K562 (cell line): ENCODE measurements around the gene AGO4. TPM values are rescaled to one million over a fixed set of nuclear protein-coding genes. Genes with fewer than 3 reads are reported as not detected.

Experiments used
- ATAC-seq: fragments of 200-7000 bp; cut with Tn5 transposase; 3 replicates; pipeline ENCODE4 v1.9.1; 2020; ENCODE audit warnings: moderate library complexity
- BruUV-seq: library from RNA; stranded (reverse); fragments of 400-500 nt; replicated peaks from 2 replicates; lab custom pipeline; 2021; lab: Mats Ljungman, UMichigan
- CTCF ChIA-PET: fragments of 300-600 bp; formaldehyde crosslinking; extraction: SDS; loops from one replicate; lab custom pipeline; 2021; ENCODE audit warnings: low intra/inter-chr PET ratio; lab: Yijun Ruan, JAX
- POLR2A ChIA-PET: fragments of 300-600, 350-650 bp; sonication (Branson Sonifier 250); formaldehyde crosslinking; extraction: SDS; loops from one replicate; lab custom pipeline; 2021; ENCODE audit warnings: antibody characterized with exemption, inconsistent platforms; lab: Yijun Ruan, JAX
- DNase-seq, 4 experiments: peaks; one replicate each; pipeline versions ENCODE4 v3.0.0 to v3.0.0-alpha.2; 2011 to 2018; ENCODE audit warnings: low spot score in 3 of 4, mixed read lengths in 3 of 4; ENCODE audit errors: extremely low read depth in 1 of 4
- FAIRE-seq: peaks from 2 replicates; lab custom pipeline; 2011; peaks lifted over from hg19 to GRCh38; lab: Jason Lieb, UNC
- H2AFZ ChIP-seq: 2 replicates; pipeline ENCODE4 v1.6.0; 2011; ENCODE audit warnings: low read depth, low read length, control low read depth, inconsistent platforms
- H3K27ac ChIP-seq: fragments of 200-600 bp; 3 replicates; pipeline ENCODE4 v1.8.0; 2011; ENCODE audit warnings: low read depth, mild to moderate bottlenecking, control low read depth, inconsistent platforms, low read length, moderate library complexity, mixed read lengths; ENCODE audit errors: extremely low read depth
- H3K27me3 ChIP-seq, 2 experiments: fragments of 300-600 bp in 1 of 2; 2 replicates in 1 of 2; 3 replicates in 1 of 2; pipeline versions ENCODE4 v1.6.0 to v1.8.0; 2011; ENCODE audit warnings: inconsistent platforms in 2 of 2, low read length in 2 of 2, mild to moderate bottlenecking in 1 of 2, mixed read lengths in 1 of 2, moderate library complexity in 1 of 2; ENCODE audit not compliant: control insufficient read depth in 2 of 2, insufficient read depth in 2 of 2
- H3K36me3 ChIP-seq: fragments of 300-600 bp; 3 replicates; pipeline ENCODE4 v1.8.0; 2011; ENCODE audit warnings: mild to moderate bottlenecking, low read length, inconsistent platforms; ENCODE audit not compliant: control insufficient read depth, insufficient read depth
- H3K4me1 ChIP-seq, 2 experiments: fragments of 200-600 bp in 1 of 2; replicated peaks in 1 of 2; 2 replicates in 1 of 2; 3 replicates in 1 of 2; pipeline versions ENCODE4 v1.5.1 to v1.8.0; 2011; ENCODE audit warnings: inconsistent platforms in 2 of 2, low read length in 2 of 2, mild to moderate bottlenecking in 1 of 2, mixed read lengths in 1 of 2, moderate library complexity in 1 of 2; ENCODE audit not compliant: control insufficient read depth in 2 of 2, insufficient read depth in 2 of 2
- H3K4me2 ChIP-seq: 2 replicates; pipeline ENCODE4 v1.6.1; 2011; ENCODE audit warnings: low read length, control low read depth, inconsistent platforms, mixed read lengths; ENCODE audit not compliant: insufficient read depth
- H3K4me3 ChIP-seq: fragments of 200-600 bp; sonication (generic), shearing (Covaris generic); 2 replicates; pipeline ENCODE4 v1.5.1; 2016; ENCODE audit warnings: control low read depth, inconsistent platforms
- H3K79me2 ChIP-seq: fragments of 200-600 bp; 3 replicates; pipeline ENCODE4 v1.8.0; 2011; ENCODE audit warnings: low read length, inconsistent platforms; ENCODE audit not compliant: control insufficient read depth, insufficient read depth
- H3K9ac ChIP-seq, 2 experiments: 2 replicates each; pipeline versions ENCODE4 v1.6.0 to v1.6.1; 2011; ENCODE audit warnings: low read depth in 2 of 2, low read length in 2 of 2, control low read depth in 1 of 2, inconsistent platforms in 1 of 2, mild to moderate bottlenecking in 1 of 2, mixed read lengths in 1 of 2; ENCODE audit not compliant: insufficient read depth in 1 of 2
- H3K9me1 ChIP-seq: one replicate; pipeline ENCODE4 v1.6.0; 2011; ENCODE audit warnings: inconsistent platforms, mild to moderate bottlenecking, low read length, moderate library complexity; ENCODE audit not compliant: control insufficient read depth, insufficient read depth
- H3K9me3 ChIP-seq: replicated peaks from 2 replicates; pipeline ENCODE4 v1.5.1; 2011; ENCODE audit warnings: low read depth, low read length, inconsistent platforms; ENCODE audit not compliant: control insufficient read depth, insufficient read depth
- H4K20me1 ChIP-seq: replicated peaks from 2 replicates; pipeline ENCODE4 v1.6.1; 2011; ENCODE audit warnings: low read length, inconsistent platforms, mixed read lengths; ENCODE audit not compliant: control insufficient read depth, insufficient read depth
- ARNT ChIP-seq, 2 experiments: fragments of 450-650 bp; IDR thresholded peaks; 2 replicates each; pipeline ENCODE4 v1.6.1; 2016; ENCODE audit warnings: mild to moderate bottlenecking in 1 of 2
- KDM1A ChIP-seq, 2 experiments: fragments of 450-650 bp; IDR thresholded peaks; 2 replicates each; pipeline ENCODE4 v1.6.1; 2016; ENCODE audit warnings: mild to moderate bottlenecking in 2 of 2
- MYNN ChIP-seq, 2 experiments: sonication (generic); formaldehyde crosslinking in 1 of 2; IDR thresholded peaks; 2 replicates each; pipeline versions ENCODE4 v1.5.0 to v1.6.1; 2016 to 2020; ENCODE audit warnings: antibody characterized with exemption in 1 of 2, missing genetic modification reagents in 1 of 2
- POLR3A ChIP-seq: IDR thresholded peaks from 2 replicates; pipeline ENCODE4 v1.6.1; 2011; ENCODE audit warnings: borderline replicate concordance, mild to moderate bottlenecking, moderate library complexity; ENCODE audit not compliant: insufficient read length, insufficient read depth; ENCODE audit errors: extremely low read depth
- RBM15 ChIP-seq: fragments of 200-400 bp; formaldehyde crosslinking; IDR thresholded peaks from 2 replicates; pipeline ENCODE4 v1.6.1; 2018; ENCODE audit warnings: mild to moderate bottlenecking, low read length, moderate library complexity; ENCODE audit not compliant: insufficient read depth
- TAF9B ChIP-seq: fragments of 450-650 bp; IDR thresholded peaks from 2 replicates; pipeline ENCODE4 v1.6.1; 2018; ENCODE audit warnings: mild to moderate bottlenecking; ENCODE audit not compliant: partially characterized antibody
- TCFL5 ChIP-seq: fragments of 250-450 bp; sonication (Bioruptor Pico); conservative IDR thresholded peaks from 2 replicates; pipeline ENCODE4 v1.6.1; 2021; ENCODE audit warnings: mild to moderate bottlenecking, moderate library complexity, matching md5 sums
- ZNF24 ChIP-seq: fragments of 450-650 bp; IDR thresholded peaks from 2 replicates; pipeline ENCODE4 v1.6.1; 2016
- WGBS: fragments of 100-300 bp; shearing (Covaris generic); methylation state at CpG from one replicate; pipeline ENCODE4 v1.1.6; 2016; ENCODE audit warnings: low coverage, mixed read lengths; ENCODE audit not compliant: insufficient coverage; ENCODE audit errors: missing lambda C conversion rate; 5-methylcytosine and 5-hydroxymethylcytosine counted together
- in situ Hi-C: fragments of 300-500 bp; cut with MboI; formaldehyde crosslinking; loops from 4 replicates; pipeline ENCODE4 v1.15.0; 2018; ENCODE audit warnings: inconsistent platforms, mixed read lengths
- intact Hi-C: fragments of 100-400 bp; cut with micrococcal nuclease; formaldehyde crosslinking; loops from 2 replicates; pipeline ENCODE4 v1.14.2; 2022
- polyA plus RNA-seq, 8 experiments: library from polyadenylated mRNA; depleted of rRNA in 4 of 8; stranded (reverse) in 5 of 8; unstranded in 3 of 8; fragments of >200 nt; fragmentation: Nextera tagmentation in 2 of 8; fragmentation: Illumina TruSeq in 1 of 8; extraction: Ambion mirVana in 2 of 8; extraction: Trizol in 1 of 8; gene quantifications; 2 replicates each; pipeline versions ENCODE4 v1.2.1 to v1.2.3, GENCODE V29; 2011 to 2014; ENCODE audit warnings: inconsistent platforms in 1 of 8, missing spikeins in 1 of 8
- total RNA-seq, 7 experiments: library from RNA; depleted of rRNA in 6 of 7; stranded (reverse); fragments of >200 nt in 6 of 7; fragmentation: Illumina TruSeq in 2 of 7; extraction: Trizol in 2 of 7; gene quantifications; 2 replicates each; pipeline versions ENCODE4 v1.2.1 to v1.2.3, GENCODE V29; 2011 to 2021; ENCODE audit warnings: low replicate concordance in 1 of 7
- TF ChIP-seq, protein P1 (sequence below): fragments of 200-800 bp; sonication (Bioruptor generic); IDR thresholded peaks from 2 replicates; pipeline ENCODE4 v1.6.1; 2017; ENCODE audit warnings: missing genetic modification characterization, missing compliant biosample characterization
- TF ChIP-seq, protein P2 (sequence below): fragments of 450-650 bp; IDR thresholded peaks from 2 replicates; pipeline ENCODE4 v1.6.1; 2017; ENCODE audit warnings: mild to moderate bottlenecking, moderate library complexity
- TF ChIP-seq, protein P3 (sequence below): fragments of 450-650 bp; formaldehyde crosslinking; IDR thresholded peaks from 2 replicates; pipeline ENCODE4 v1.4.0; 2020; ENCODE audit warnings: mild to moderate bottlenecking, moderate library complexity
- TF ChIP-seq, protein P4 (sequence below): fragments of 250-450 bp; sonication (Bioruptor Pico); IDR thresholded peaks from 2 replicates; pipeline ENCODE4 v1.5.0; 2022; ENCODE audit warnings: mild to moderate bottlenecking
- TF ChIP-seq, protein P5 (sequence below): sonication (generic); formaldehyde crosslinking; IDR thresholded peaks from 2 replicates; pipeline ENCODE4 v1.8.0; 2022; ENCODE audit warnings: mild to moderate bottlenecking, missing genetic modification reagents

The AGO4 gene
- total and polyA plus RNA-seq, 9 of the 15 experiments (the other 6 are each of a cell fraction or from before 2014, with no cell fraction given) = 1.3 to 10.5 (median 6.5) TPM

DNA sequence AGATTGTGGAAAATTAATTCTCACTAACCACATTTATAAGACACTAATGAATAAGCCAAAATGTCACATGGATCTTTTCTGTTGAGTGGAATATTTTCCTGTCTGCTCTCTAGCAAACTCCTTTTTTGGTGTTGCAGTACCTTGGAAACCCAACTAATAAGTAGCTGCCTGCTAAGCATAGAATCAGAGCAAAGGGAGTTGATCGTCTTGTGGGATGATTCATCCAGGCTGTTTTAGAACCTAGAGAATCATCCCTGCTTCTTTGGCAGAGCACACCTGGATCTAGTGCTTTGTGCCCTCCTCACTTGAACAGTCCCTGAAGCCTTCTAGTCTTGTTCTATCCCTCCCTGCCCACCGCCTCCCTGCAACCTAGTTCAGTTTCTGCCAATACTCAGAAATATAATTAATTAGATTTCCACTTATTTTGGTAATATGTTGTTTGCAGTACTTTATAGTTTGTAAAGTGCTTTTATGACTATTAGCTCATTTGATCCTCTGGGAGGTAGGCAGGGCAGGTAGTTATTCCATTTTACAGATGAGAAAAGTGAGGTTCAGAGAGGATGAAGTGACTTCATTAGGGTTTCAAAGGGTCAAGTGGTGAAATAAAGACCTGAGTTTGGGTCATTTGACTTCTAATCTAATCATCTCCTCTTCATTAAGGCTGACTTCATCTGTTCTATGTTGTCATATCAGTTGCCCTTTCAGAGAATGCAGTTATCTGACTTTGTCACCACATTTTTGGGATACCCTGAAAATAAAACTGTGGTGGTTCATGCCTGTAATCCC is 2.5 kb downstream of the AGO4 start:
- no peak overlapping the region for H3K27ac ChIP-seq
- no peaks in the 10 kb centered on the region for H3K27me3 ChIP-seq
- H2AFZ ChIP-seq = no peak overlapping the region
- peaks cover 9% of the 10 kb centered on the region; the same call in 2 of the 3 replicates for H3K79me2 ChIP-seq
- intact Hi-C loops (no loop called here), in situ Hi-C loops (no loop called here)
- POLR2A ChIA-PET = interaction anchor here (0.7 to 1.6 kb wide), 3 partner anchors 8 to 128 kb away, joined by 3 to 5 read pairs (median 3); no protein-coding TSS in a partner anchor
- 69% methylated on average over 2 of the region's 2 CpGs for WGBS
- H3K9me3 ChIP-seq = no peaks in the 10 kb centered on the region
- H3K36me3 ChIP-seq = no peaks in the 10 kb centered on the region
- no peak for DNase-seq
- no peaks in the 10 kb centered on the region for H3K9me1 ChIP-seq
- peaks cover 24 to 26% of the 10 kb centered on the region in 2 experiments for H3K4me1 ChIP-seq
- CTCF ChIA-PET = no interaction called here
- no peaks in the 10 kb centered on the region for H4K20me1 ChIP-seq
- BruUV-seq = no TSS peak
- no peak overlapping the region for H3K4me3 ChIP-seq
- no peak for ATAC-seq
- no peak for FAIRE-seq
- H3K4me2 ChIP-seq = no peak overlapping the region
- no peak overlapping the region for H3K9ac ChIP-seq
- TF ChIP-seq, protein P1, sequence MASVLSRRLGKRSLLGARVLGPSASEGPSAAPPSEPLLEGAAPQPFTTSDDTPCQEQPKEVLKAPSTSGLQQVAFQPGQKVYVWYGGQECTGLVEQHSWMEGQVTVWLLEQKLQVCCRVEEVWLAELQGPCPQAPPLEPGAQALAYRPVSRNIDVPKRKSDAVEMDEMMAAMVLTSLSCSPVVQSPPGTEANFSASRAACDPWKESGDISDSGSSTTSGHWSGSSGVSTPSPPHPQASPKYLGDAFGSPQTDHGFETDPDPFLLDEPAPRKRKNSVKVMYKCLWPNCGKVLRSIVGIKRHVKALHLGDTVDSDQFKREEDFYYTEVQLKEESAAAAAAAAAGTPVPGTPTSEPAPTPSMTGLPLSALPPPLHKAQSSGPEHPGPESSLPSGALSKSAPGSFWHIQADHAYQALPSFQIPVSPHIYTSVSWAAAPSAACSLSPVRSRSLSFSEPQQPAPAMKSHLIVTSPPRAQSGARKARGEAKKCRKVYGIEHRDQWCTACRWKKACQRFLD (CRISPR knock-in tag) = no peak
- TF ChIP-seq TCFL5 (CRISPR knock-in tag) = no peak
- TF ChIP-seq MYNN (IDR thresholded peaks at IDR 0.05) = no peak
- no peak for TF ChIP-seq MYNN (CRISPR knock-in tag; IDR thresholded peaks at IDR 0.05)
- TF ChIP-seq, protein P2, sequence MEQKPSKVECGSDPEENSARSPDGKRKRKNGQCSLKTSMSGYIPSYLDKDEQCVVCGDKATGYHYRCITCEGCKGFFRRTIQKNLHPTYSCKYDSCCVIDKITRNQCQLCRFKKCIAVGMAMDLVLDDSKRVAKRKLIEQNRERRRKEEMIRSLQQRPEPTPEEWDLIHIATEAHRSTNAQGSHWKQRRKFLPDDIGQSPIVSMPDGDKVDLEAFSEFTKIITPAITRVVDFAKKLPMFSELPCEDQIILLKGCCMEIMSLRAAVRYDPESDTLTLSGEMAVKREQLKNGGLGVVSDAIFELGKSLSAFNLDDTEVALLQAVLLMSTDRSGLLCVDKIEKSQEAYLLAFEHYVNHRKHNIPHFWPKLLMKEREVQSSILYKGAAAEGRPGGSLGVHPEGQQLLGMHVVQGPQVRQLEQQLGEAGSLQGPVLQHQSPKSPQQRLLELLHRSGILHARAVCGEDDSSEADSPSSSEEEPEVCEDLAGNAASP = no peak
- TF ChIP-seq RBM15 = no peak
- peak; percentile 44; the same call in 1 of the 2 replicates for TF ChIP-seq ZNF24
- TF ChIP-seq, protein P3, sequence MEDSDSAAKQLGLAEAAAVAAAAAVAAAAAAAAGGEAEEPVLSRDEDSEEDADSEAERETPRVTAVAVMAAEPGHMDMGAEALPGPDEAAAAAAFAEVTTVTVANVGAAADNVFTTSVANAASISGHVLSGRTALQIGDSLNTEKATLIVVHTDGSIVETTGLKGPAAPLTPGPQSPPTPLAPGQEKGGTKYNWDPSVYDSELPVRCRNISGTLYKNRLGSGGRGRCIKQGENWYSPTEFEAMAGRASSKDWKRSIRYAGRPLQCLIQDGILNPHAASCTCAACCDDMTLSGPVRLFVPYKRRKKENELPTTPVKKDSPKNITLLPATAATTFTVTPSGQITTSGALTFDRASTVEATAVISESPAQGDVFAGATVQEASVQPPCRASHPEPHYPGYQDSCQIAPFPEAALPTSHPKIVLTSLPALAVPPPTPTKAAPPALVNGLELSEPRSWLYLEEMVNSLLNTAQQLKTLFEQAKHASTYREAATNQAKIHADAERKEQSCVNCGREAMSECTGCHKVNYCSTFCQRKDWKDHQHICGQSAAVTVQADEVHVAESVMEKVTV = peak; percentile 31; the same call in 1 of the 2 replicates
- TF ChIP-seq, protein P4, sequence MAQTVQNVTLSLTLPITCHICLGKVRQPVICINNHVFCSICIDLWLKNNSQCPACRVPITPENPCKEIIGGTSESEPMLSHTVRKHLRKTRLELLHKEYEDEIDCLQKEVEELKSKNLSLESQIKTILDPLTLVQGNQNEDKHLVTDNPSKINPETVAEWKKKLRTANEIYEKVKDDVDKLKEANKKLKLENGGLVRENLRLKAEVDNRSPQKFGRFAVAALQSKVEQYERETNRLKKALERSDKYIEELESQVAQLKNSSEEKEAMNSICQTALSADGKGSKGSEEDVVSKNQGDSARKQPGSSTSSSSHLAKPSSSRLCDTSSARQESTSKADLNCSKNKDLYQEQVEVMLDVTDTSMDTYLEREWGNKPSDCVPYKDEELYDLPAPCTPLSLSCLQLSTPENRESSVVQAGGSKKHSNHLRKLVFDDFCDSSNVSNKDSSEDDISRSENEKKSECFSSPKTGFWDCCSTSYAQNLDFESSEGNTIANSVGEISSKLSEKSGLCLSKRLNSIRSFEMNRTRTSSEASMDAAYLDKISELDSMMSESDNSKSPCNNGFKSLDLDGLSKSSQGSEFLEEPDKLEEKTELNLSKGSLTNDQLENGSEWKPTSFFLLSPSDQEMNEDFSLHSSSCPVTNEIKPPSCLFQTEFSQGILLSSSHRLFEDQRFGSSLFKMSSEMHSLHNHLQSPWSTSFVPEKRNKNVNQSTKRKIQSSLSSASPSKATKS (CRISPR knock-in tag) = no peak
- TF ChIP-seq, protein P5, sequence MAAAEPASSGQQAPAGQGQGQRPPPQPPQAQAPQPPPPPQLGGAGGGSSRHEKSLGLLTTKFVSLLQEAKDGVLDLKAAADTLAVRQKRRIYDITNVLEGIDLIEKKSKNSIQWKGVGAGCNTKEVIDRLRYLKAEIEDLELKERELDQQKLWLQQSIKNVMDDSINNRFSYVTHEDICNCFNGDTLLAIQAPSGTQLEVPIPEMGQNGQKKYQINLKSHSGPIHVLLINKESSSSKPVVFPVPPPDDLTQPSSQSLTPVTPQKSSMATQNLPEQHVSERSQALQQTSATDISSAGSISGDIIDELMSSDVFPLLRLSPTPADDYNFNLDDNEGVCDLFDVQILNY (CRISPR knock-in tag) = no peak
- TF ChIP-seq KDM1A (IDR thresholded peaks at IDR 0.05) = peak; percentile 40 to 68; a peak in 2 of 4 replicates
- no peak for TF ChIP-seq ARNT (IDR thresholded peaks at IDR 0.05)
- no peak for TF ChIP-seq POLR3A
- TF ChIP-seq TAF9B = no peak
